ENCODE measurements around the gene RELL2. TPM values are rescaled to one million over a fixed set of nuclear protein-coding genes. Genes with fewer than 3 reads are reported as not detected.

Gene RELL2
- total RNA-seq, 1 experiment from 2014 or later = 9.8 TPM

GRCh38 chr5:141628175-141628788, 8.5 kb upstream of the RELL2 start:
- Histone ChIP-seq H4K5ac (ENCODE audit: insufficient read length, low read depth, low read length) (no peak overlapping the region), H3K4ac (ENCODE audit: low read depth, low read length) (no peak overlapping the region), H3K23me2 (ENCODE audit: insufficient read length, low read depth, low read length, poor library complexity, severe bottlenecking) (no peaks in the 10 kb centered on the region), H2BK5ac (ENCODE audit: insufficient read length, low read length) (no peak overlapping the region), H3K79me2 (ENCODE audit: insufficient read depth, low read length) (no peaks in the 10 kb centered on the region), H3K23ac (ENCODE audit: insufficient read length, low read depth, low read length) (no peak overlapping the region), H3K27ac (ENCODE audit: insufficient read length, low read depth, low read length) (no peak overlapping the region), H3K9ac (ENCODE audit: extremely low read depth, insufficient read length, low read length) (no peak overlapping the region), H3K14ac (ENCODE audit: insufficient read depth, low read length) (no peak overlapping the region), H3K9me3 (ENCODE audit: control insufficient read depth, low read depth, low read length) (no peaks in the 10 kb centered on the region), H2BK15ac (ENCODE audit: low read depth, low read length) (no peak overlapping the region), H2BK12ac (ENCODE audit: insufficient read length, low read depth, low read length) (no peak overlapping the region), H3K79me1 (ENCODE audit: insufficient read depth, low read depth, low read length, poor library complexity, severe bottlenecking) (peaks cover 3% of the 10 kb centered on the region), H2BK20ac (ENCODE audit: low read depth, low read length, poor library complexity, severe bottlenecking) (no peak overlapping the region), H3K18ac (ENCODE audit: insufficient read length, low read depth, low read length) (no peak overlapping the region), H3K4me2 (ENCODE audit: insufficient read depth, insufficient read length, low read length) (no peak overlapping the region), H4K8ac (replicated peaks; ENCODE audit: insufficient read length, low read depth, low read length) (no peak overlapping the region), H2BK120ac (ENCODE audit: low read depth, low read length, poor library complexity, severe bottlenecking) (no peak overlapping the region), H3T11ph (ENCODE audit: low read length) (no peak overlapping the region), H4K20me1 (ENCODE audit: control insufficient read depth, insufficient read depth, insufficient read length) (no peaks in the 10 kb centered on the region), H3K27me3 (ENCODE audit: insufficient read depth, low read length) (no peaks in the 10 kb centered on the region), H3K4me1 (ENCODE audit: insufficient read depth, low read length) (no peaks in the 10 kb centered on the region), H4K91ac (ENCODE audit: insufficient read length, low read depth, low read length) (no peak overlapping the region), H2AFZ (ENCODE audit: low read length) (no peak overlapping the region), H2AK5ac (ENCODE audit: insufficient read length, low read length) (no peak overlapping the region), H3K56ac (ENCODE audit: insufficient read length, low read depth, low read length) (no peak overlapping the region)
- WGBS (ENCODE audit: extremely low coverage, insufficient read length, low lambda C conversion rate) = no CpG with 5 or more reads among the region's 6 CpGs
- Mint-ChIP-seq H3K27me3 (ENCODE audit: low read depth) (no peaks in the 10 kb centered on the region), H3K27ac (no peak overlapping the region), H3K9me3 (no peaks in the 10 kb centered on the region), H3K4me1 (peaks cover 8% of the 10 kb centered on the region in 2 experiments), H3K36me3 (ENCODE audit: insufficient read depth in 1 of 3, low read depth in 3 of 3) (peaks cover 25 to 68% (median 67%) of the 10 kb centered on the region in 3 experiments; a peak in 6 of 7 replicates), H3K4me3 (no peak overlapping the region)
- DNase-seq = no peak
- no peak for TF ChIP-seq CTCF (conservative IDR thresholded peaks at IDR 0.05)
